KMS-11 (cell line): ENCODE measurements around the gene TSPAN9.

Source experiments
- H2AFZ ChIP-seq: fragments of 200-600 bp; sonication (generic); 2 replicates; pipeline ENCODE4 v1.6.1; 2016; ENCODE audit warnings: antibody characterized with exemption, mixed run types, low read depth
- H3K27ac ChIP-seq: fragments of 200-600 bp; sonication (generic); 2 replicates; pipeline ENCODE4 v1.6.1; 2016; ENCODE audit warnings: mild to moderate bottlenecking, mixed run types
- H3K27me3 ChIP-seq: fragments of 200-600 bp; sonication (generic); 2 replicates; pipeline ENCODE4 v1.6.1; 2017; ENCODE audit warnings: mild to moderate bottlenecking, low read depth, mixed run types, moderate library complexity; ENCODE audit not compliant: insufficient read depth
- H3K36me3 ChIP-seq: fragments of 200-600 bp; sonication (generic); 2 replicates; pipeline ENCODE4 v1.6.1; 2017; ENCODE audit warnings: mild to moderate bottlenecking, mixed run types; ENCODE audit not compliant: insufficient read depth
- H3K4me1 ChIP-seq: fragments of 200-600 bp; sonication (generic); 2 replicates; pipeline ENCODE4 v1.6.1; 2016; ENCODE audit warnings: mild to moderate bottlenecking, low read depth, mixed run types; ENCODE audit not compliant: poor library complexity, severe bottlenecking
- H3K4me2 ChIP-seq: fragments of 200-600 bp; sonication (generic); 2 replicates; pipeline ENCODE4 v1.7.0; 2016; ENCODE audit warnings: mild to moderate bottlenecking, mixed run types
- H3K4me3 ChIP-seq: fragments of 200-600 bp; sonication (generic); IDR thresholded peaks from 2 replicates; pipeline ENCODE4 v1.6.1; 2017; ENCODE audit warnings: low read depth, low read length, mixed read lengths; ENCODE audit not compliant: insufficient read depth
- H3K79me2 ChIP-seq: fragments of 200-600 bp; sonication (generic); 2 replicates; pipeline ENCODE4 v1.6.1; 2016; ENCODE audit warnings: low read depth, mixed run types; ENCODE audit not compliant: insufficient read depth
- H3K9ac ChIP-seq: fragments of 200-600 bp; sonication (generic); 2 replicates; pipeline ENCODE4 v1.6.1; 2016; ENCODE audit warnings: mild to moderate bottlenecking, mixed run types
- H4K20me1 ChIP-seq: fragments of 200-600 bp; sonication (generic); 2 replicates; pipeline ENCODE4 v1.6.1; 2016; ENCODE audit warnings: mild to moderate bottlenecking, mixed run types; ENCODE audit not compliant: insufficient read depth
- TF ChIP-seq, protein P1 (sequence below): fragments of 200-600 bp; sonication (generic); conservative IDR thresholded peaks from 2 replicates; pipeline ENCODE4 v1.6.1; 2017; ENCODE audit warnings: low read depth, mild to moderate bottlenecking, antibody characterized with exemption, low read length, moderate library complexity, mixed read lengths

The TSPAN9 gene

DNA sequence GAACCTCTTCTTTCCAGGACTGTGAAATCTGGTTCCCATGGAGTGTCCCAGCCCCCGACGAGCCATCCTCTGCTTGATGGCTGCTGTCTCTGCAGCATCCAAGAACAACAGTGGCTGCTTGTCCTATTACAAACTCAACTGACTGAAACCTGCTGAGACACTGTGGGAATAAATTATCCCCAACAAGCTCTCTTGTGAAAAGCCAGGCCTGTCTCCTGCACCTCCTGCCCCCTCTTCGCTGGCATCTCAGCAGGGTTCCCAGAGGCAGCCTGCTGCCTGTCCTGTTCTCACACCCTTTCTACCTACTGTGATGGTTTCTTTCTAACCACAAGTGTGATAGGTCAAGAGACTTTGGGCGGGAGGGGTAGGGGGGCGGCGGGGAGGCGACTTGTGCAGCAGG lies 180.2 kb downstream of the TSPAN9 start:
- TF ChIP-seq, protein P1, sequence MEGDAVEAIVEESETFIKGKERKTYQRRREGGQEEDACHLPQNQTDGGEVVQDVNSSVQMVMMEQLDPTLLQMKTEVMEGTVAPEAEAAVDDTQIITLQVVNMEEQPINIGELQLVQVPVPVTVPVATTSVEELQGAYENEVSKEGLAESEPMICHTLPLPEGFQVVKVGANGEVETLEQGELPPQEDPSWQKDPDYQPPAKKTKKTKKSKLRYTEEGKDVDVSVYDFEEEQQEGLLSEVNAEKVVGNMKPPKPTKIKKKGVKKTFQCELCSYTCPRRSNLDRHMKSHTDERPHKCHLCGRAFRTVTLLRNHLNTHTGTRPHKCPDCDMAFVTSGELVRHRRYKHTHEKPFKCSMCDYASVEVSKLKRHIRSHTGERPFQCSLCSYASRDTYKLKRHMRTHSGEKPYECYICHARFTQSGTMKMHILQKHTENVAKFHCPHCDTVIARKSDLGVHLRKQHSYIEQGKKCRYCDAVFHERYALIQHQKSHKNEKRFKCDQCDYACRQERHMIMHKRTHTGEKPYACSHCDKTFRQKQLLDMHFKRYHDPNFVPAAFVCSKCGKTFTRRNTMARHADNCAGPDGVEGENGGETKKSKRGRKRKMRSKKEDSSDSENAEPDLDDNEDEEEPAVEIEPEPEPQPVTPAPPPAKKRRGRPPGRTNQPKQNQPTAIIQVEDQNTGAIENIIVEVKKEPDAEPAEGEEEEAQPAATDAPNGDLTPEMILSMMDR = no peak
- H3K4me3 ChIP-seq = no peak overlapping the region

DNA sequence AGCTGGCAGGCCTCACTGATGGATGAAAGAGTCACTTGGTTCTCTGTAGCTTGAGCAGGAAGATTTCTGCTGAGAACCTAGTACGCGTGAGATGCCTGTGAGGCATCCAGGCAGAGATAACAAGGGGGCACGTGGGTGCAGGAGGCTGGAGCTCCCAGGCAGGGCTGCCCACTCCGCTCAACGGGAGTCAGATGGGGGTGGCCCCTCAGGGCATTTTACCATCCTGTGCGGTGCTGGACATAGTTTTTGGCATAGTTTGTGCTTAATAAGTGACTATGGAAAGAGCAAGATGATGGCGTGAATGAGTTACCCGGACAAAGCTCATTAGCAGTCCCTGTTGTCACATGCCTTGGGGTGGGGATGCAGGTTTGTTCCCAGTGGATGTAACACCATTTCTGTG lies 182.8 kb downstream of the TSPAN9 start:
- no peaks in the 10 kb centered on the region for H3K4me1 ChIP-seq
- no peaks in the 10 kb centered on the region for H3K79me2 ChIP-seq
- no peak overlapping the region for H3K9ac ChIP-seq
- no peak overlapping the region for H3K4me2 ChIP-seq
- H3K27ac ChIP-seq = no peak overlapping the region
- no peaks in the 10 kb centered on the region for H3K27me3 ChIP-seq
- no peak overlapping the region for H3K4me3 ChIP-seq
- TF ChIP-seq, protein P1 = no peak
- H2AFZ ChIP-seq = no peak overlapping the region
- H4K20me1 ChIP-seq = no peaks in the 10 kb centered on the region
- no peaks in the 10 kb centered on the region for H3K36me3 ChIP-seq

More for the DNA sequence above, 180.2 kb downstream of the TSPAN9 start:
- Histone ChIP-seq H3K27me3 (no peaks in the 10 kb centered on the region), H3K79me2 (no peaks in the 10 kb centered on the region), H3K36me3 (no peaks in the 10 kb centered on the region), H2AFZ (no peak overlapping the region), H3K9ac (no peak overlapping the region), H4K20me1 (no peaks in the 10 kb centered on the region), H3K27ac (no peak overlapping the region), H3K4me1 (no peaks in the 10 kb centered on the region), H3K4me2 (no peak overlapping the region)

DNA sequence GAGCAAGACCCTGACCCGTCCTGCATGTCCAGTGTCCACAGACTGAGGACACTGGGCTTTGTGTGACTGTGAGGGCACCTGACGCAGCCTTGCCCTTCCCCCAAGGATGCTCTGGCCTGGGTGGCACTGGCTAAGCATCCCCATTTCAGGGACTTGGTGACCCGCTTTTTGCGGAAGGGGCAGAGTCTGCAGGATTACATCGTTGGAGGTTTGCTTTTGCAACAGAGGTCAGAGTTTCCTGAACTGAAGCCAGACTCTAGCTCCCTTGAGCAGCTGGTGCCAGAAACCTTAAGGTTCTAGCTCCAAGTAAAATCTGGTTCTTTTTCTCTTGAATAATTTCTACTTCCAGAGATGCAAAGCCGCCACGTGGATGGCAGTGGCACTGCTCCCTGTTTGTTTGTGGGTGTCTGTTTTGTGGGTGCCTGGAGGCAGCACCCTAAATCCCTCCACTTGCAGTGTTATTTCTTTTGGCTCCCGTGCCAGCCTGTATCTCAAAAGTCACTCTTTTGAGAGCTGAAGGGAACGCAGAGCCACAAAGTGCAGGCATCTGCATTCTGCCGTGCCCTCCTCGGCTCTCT lies 184.7 kb downstream of the TSPAN9 start:
- H3K79me2 ChIP-seq = no peaks in the 10 kb centered on the region
- H3K9ac ChIP-seq = no peak overlapping the region
- H3K4me2 ChIP-seq = no peak overlapping the region
- TF ChIP-seq, protein P1 = no peak
- no peak overlapping the region for H3K27ac ChIP-seq
- H3K27me3 ChIP-seq = no peaks in the 10 kb centered on the region
- no peak overlapping the region for H3K4me3 ChIP-seq
- no peak overlapping the region for H2AFZ ChIP-seq
- no peaks in the 10 kb centered on the region for H3K4me1 ChIP-seq
- H4K20me1 ChIP-seq = no peaks in the 10 kb centered on the region
- no peaks in the 10 kb centered on the region for H3K36me3 ChIP-seq

DNA sequence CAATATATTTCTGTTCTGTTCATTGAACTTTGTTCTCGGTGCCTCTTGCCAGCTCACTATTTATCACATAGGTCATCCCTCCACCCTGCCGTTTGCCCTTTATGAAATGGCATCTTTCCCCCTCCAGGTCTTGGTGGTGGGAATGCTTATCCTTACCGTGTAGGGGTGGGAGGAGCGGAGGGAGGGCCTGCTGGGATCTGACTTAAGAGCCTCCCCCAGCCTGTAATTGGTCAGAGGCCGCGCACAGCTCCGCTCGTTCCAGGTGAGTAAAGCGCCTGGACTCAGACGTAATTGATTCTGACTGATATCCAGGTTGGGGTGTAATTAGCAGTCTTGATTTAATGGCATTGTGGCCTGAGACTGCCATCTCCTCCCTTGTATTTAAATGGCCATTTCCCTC lies 185.3 kb downstream of the TSPAN9 start:
- no peaks in the 10 kb centered on the region for H3K27me3 ChIP-seq

More for the DNA sequence above, 185.3 kb downstream of the TSPAN9 start:
- H3K4me2 ChIP-seq = no peak overlapping the region
- no peaks in the 10 kb centered on the region for H4K20me1 ChIP-seq
- no peak overlapping the region for H3K9ac ChIP-seq
- TF ChIP-seq, protein P1 = no peak
- H3K4me3 ChIP-seq = no peak overlapping the region
- H3K36me3 ChIP-seq = no peaks in the 10 kb centered on the region
- H3K79me2 ChIP-seq = no peaks in the 10 kb centered on the region
- H3K27ac ChIP-seq = no peak overlapping the region
- no peaks in the 10 kb centered on the region for H3K4me1 ChIP-seq
- H2AFZ ChIP-seq = no peak overlapping the region
